HG02852 (cell line): ENCODE results near the gene TPSD1.
"Not testable (repeated sequence)": the region's sequence is repeated elsewhere in the genome, so short reads cannot be mapped to it uniquely, and the experiment has no call there.

Experiments
- ATAC-seq: cut with Tn5 transposase; IDR thresholded peaks from one replicate; pipeline ENCODE4 v1.9.1; 2021; ENCODE audit warnings: mild to moderate bottlenecking, moderate library complexity; ENCODE audit not compliant: unreplicated experiment

The TPSD1 gene

DNA sequence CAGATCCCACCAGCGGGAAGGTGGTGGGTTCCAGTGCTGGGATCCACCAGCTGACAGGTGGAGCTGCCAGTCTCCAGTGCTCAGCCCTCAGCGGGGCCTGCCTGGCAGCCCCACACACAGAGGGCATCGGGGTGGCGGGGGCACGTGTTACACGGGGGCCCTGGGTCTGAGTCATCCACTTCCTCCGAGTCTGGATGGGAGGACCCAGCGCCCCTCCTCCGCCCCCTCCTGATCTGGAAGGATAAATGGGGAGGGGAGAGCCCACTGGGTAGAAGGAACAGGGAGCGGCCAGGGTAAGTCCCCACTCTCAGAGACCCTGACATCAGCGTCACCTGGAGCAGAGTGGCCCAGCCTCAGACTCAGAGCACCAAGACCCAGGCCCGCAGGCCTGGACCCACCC is 15.4 kb upstream of the TPSD1 start, which contains the start of gene TPSAB1:
Gene TPSAB1, plus strand, starts transcription at position 270 of the 400 bp plus-strand sequence. CDS start 234 bp downstream, outside the sequence.
- not testable (repeated sequence) for ATAC-seq

DNA sequence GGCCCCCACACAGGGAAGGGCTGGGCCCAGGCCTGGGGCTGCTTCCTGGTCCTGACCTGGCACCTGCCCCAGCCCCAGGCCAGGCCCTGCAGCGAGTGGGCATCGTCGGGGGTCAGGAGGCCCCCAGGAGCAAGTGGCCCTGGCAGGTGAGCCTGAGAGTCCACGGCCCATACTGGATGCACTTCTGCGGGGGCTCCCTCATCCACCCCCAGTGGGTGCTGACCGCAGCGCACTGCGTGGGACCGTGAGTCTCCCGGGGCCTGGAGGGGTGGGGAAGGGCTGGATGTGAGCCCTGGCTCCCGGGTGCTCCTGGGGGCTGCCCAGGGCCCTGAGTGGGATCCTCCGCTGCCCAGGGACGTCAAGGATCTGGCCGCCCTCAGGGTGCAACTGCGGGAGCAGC is 14.8 kb upstream of the TPSD1 start:
- ATAC-seq: not testable (repeated sequence)

DNA sequence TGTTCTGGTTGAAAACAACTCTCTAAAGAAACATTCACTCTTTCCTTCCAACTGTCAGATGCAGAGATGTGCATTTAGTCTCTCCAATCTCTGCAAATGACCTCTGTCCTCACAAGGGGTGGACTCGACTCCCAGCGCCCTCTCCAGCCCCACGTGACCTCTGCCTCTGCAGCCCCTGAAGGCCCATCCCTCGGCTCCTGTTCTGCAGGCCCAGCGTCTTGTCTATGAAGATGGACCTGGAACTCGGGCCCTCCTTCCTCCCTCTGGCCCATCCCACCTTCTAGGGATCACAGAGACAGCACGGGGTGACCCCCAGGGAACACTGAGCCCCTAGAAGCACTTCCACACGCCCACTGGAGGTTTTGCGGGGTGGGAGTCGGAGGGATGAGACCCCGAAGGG is 12.5 kb upstream of the TPSD1 start:
- ATAC-seq: not testable (repeated sequence)

DNA sequence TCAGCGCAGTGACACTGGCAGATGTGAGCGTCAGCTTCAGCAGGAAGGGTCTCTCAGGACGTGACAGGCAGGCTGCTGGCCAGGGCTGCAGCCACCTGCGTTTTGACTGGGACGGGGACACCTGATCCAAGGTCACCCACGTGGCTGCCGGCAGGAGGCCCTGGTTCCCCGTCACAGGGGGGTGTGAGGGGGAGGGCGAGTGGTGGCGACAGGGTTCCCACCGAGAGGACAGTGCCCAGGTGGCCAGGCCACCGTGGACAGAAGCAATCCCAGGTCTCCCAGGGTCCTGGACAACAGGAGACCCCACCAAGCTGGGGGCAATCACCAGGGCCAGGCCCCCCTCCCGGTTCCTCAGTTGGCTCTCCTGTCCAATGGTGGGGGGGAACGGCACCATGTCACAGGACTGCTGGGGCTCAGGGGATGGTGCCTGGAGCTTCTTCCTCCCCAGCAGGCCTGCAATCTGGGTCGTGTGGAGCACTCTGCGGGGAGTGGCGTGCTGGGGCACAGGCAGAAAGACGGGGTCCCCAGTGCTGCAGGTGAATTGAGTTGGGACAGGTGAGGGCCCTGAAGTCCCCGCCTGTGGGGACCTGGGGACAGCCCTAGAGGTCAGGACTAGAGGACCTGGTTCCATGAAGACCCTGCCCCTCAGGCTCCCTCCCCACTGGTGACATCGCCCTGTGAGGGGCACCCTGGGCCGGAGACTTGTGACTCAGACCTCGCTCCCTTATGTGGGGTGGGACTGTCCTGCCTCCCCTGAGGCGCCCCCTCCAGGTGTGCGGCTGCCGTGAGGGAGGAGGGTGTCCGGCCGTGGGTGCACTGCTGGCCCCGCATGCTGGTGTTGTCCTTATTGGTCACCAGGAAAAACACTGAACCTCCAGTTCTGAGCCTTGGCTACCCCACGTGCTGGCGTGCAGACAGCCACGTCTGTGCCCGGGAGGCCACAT is 11.7 kb upstream of the TPSD1 start:
- ATAC-seq: not testable (repeated sequence)

DNA sequence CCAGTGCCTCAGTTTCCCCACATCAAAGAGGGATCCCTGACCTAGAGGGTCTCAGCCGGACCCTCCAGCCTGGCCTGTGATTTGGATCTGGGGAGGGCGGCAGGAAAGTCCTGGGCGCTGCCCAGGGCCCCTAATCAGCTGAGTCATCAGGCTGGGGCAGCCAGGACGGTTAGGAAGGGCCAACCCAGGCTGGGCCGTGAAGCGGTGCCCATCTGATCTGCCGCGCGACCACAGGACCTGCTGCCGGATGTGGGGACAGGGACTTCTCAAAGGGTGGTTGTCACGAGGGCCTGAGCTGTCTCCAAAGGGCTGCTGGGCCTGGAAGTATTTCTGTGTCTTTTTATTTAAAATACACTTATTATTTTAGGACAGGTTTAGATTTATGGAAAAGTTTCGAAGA is 11.0 kb upstream of the TPSD1 start:
- no peak for ATAC-seq

DNA sequence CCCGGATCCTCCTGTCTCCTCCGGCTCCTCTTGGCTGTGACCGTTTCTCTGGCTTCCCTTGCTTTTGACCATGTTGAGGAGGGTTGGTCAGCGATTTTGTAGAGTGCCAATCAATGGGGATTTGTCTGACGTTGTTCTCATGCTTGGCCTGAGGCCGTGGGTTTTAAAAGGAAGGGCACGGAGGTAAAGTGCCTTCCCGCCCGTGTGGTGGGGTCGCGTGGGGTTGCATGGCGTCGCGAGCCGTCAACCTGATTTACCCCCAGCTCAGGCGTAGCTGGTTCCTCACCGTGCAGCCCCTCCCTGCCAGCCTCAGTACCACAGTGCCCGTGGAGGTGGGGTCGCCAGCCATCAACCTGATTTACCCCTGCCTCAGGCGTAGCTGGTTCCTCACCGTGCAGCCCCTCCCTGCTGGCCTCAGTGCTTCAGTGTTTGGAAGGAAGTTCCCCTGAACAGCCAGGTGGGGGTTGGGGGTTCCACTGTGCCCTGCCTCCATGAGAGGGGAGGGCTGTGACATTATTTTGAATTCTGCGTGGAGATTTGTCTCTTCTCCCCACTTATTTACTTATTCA is 10.3 kb upstream of the TPSD1 start:
- ATAC-seq: no peak

DNA sequence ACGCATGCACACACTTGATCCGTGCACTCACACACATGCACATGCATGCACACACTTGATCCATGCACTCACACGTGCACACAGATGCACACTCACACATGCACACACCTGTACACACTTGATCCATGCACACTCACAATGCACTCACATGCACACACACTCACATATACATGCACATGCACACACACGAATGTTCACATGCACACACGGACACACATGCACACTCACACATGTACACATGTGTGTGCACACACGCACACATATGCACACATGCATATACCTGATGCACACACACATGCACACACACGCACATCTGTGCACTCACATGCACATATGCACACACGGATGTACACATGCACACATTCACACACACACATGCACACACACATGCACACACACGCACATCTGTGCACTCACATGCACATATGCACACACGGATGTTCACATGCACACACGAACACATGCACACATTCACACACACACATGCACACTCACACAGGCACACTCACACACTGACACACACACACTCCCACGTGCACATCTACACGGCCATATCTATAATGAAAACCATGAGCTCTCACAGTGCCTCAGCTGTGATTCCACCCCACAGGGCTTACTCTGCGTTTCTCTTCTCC is 7.8 kb upstream of the TPSD1 start:
- ATAC-seq: not testable (repeated sequence)

DNA sequence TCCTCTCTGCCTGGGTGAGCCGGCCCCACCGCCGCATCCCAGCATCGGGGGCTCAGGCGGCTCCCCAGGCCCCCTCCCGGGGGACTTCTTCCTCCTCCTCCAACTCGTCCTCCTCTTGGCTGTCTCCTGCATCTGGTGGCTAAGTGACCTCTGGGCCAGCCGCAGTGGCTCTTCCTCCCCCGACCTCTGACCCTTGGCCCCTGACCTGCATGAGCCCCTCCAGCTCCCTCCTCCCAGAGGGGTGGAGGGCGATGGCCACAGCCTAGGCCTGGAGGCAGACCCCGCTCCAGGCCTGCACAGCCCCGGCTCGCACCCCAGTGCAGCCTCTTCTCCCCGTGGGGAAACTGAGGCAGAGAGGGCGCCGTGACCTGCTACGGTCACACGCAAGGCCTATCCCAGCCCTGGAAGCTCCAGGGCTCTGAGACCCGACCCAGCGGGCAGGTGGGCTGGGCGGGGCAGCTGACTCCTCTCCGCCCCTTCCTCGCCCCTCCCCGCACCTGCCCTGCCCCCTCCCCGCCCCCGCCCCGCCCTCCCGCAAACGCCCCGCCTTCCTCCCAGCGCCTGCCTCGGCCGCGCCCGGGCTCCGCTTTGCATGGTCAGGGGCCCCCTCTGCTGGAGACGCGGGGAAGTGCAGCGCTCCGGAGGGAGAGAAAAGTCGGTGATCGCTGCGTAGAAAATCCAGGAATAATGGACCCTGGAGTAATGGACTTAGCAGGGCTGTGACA is 6.7 kb upstream of the TPSD1 start:
- not testable (repeated sequence) for ATAC-seq

DNA sequence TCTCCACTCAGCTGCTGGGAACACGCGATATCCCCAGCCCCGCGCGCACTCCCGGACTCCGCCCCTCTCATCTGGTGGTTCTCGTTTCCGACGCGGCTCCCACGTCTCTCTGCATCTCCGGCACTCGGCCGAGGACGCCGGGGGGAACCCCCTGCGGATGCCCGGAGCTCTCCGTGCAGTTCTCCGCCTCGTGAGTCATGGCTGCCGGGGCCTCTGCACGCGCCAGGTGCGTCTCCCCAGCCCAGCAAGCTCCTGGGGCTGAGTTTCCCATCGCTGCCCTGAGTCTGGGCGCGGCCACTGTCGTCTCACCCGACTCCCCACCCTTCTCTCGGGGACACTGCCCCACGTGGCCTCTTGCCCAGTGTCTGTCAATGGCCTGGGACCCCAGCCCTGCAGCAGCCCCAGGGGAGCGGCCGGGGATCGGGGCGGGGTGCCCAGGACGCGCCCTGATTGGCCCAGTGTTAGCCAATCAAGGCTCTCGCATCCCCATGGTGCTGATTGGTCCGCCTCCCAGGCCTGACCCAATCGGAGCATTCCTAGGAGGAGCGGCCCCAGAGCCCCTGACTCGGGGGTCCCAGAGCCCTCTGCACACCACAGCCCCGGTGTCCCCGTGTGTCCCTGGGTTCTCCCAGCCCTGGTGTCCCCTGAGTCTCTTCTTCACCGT is 2.0 kb upstream of the TPSD1 start:
- not testable (repeated sequence) for ATAC-seq

DNA sequence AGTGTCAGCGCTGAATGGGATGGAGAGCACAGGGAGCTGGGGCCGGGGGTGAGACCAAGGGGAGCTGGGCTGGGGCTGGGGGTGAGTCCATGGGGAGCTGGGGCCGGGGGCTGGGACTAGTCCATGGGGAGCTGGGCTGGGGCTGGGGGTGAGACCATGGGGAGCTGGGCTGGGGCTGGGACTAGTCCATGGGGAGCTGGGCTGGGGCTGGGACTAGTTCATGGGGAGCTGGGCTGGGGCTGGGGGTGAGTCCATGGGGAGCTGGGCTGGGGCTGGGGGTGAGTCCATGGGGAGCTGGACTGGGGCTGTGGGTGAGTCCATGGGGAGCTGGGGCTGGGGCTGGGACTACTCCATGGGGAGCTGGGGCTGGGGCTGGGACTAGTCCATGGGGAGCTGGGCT is 1.0 kb upstream of the TPSD1 start:
- not testable (repeated sequence) for ATAC-seq

DNA sequence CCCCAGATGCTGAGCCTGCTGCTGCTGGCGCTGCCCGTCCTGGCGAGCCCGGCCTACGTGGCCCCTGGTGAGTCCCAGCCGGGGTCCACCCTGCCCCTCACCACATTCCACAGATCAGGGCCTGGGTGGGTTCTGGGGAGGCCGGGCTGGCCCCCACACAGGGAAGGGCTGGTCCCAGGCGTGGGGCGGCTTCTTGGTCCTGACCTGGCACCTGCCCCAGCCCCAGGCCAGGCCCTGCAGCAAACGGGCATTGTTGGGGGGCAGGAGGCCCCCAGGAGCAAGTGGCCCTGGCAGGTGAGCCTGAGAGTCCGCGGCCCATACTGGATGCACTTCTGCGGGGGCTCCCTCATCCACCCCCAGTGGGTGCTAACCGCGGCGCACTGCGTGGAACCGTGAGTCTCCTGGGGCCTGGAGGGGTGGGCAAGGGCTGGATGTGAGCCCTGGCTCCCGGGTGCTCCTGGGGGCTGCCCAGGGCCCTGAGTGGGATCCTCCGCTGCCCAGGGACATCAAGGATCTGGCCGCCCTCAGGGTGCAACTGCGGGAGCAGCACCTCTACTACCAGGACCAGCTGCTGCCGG is 516 bp downstream of the TPSD1 start:
- ATAC-seq: not testable (repeated sequence)

DNA sequence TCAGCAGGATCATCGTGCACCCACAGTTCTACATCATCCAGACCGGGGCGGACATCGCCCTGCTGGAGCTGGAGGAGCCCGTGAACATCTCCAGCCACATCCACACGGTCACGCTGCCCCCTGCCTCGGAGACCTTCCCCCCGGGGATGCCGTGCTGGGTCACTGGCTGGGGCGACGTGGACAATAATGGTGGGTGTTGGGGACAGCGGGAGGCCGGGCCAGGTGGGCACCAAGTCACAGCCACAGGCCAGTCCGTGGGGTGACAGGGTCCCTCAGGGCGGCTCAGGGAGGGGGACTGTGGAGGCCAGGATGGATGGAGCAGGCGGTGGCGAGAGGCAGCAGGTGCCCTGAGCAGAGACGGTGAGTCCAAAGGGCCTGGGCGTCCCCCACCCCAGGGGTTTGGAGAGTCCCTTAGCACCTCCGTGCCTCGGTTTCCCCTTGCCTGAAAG is 1.0 kb downstream of the TPSD1 start:
- no peak for ATAC-seq

DNA sequence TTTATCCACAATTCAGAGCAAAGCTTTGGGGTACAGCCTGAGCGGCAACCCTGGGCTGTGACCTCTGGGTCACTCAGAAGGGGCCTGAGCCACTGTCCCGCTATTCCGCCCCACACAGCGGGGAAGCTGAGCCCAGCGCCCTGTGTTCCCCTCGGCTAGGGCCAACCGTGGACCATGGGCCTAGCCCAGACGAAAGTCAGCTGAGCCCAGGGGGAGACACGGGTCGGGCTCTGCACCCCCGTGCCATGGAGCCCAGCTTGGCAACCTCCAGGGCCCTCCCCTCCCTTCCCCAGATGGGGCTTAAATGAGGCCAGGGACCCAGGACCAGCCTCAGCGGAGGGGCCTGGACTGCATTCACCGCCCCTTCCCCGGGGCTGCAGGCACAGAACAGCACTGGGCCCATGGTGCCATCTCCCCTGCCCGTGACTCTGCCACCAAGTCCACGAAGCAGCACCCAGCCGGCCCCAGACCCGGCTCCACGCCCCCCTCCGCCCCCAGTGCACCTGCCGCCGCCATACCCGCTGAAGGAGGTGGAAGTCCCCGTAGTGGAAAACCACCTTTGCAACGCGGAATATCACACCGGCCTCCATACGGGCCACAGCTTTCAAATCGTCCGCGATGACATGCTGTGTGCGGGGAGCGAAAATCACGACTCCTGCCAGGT is 1.8 kb downstream of the TPSD1 start:
- ATAC-seq: no peak

DNA sequence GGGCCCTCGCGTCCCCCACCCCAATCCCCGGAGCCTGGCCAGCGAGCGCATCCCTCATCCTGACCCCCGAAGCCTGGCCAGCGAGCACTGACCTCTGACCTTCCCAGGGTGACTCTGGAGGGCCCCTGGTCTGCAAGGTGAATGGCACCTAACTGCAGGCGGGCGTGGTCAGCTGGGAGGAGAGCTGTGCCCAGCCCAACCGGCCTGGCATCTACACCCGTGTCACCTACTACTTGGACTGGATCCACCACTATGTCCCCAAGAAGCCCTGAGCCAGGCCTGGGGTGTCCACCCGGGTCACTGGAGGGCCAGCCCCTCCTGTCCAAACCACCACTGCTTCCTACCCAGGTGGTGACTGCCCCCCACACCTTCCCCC is 2.3 kb downstream of the TPSD1 start:
- ATAC-seq: no peak

DNA sequence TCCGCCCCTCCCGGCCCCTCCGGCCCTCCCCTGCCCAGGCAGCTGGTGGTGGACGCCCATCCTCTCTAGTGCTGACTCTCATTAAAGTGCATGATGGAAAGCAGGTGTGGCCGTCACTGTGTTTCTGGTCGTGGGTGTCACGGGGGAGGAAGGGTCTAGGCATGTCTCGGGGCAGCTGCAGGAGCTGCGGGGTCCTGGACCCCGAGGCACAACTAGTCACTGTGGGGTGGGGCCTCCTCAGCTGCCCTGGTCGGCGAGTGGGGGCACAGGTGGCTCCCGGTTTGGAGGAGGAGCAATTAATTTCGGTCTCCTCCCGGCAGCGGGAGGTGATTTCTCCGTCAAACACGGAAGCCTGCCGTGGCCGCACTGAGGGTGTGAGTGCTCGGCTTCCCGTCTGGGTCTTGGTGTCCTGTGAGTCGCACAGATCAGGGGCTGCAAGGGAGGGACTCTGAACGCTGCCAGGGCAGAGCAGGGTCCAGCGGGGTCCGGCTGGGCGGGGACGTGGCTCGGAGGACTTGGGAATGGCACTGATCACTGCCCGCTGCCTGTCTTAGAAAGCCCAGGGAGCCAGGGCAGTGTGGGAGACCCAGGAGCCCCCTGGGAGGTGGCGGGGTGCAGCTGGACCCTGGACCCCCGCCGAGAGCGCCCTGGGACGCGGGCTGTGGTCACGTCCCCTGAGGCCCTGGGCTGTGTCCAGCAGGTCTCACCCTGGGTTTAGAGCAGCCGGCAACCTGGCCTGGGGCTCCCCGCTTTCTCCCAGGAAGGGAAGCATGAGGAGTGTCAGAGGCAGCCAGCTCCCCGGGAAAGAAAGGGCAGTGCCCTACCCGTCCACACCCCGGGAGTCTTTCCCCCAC is 3.3 kb downstream of the TPSD1 start:
- no peak for ATAC-seq

DNA sequence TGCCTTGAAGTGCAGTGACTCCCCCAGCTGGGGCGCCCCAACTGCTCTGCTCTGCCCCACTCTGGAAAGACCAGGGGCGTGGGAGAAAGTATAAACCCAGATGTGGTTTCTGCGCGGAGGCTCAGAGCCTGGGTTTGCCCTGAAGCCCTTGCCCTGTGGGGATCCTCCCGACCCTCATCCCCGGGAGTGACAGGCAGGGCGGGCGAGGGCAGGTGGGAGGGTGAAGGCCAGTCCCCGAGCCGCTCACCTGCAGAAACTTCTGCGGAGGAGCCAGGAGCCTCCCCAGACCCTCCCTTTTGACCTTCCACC is 3.8 kb downstream of the TPSD1 start:
- ATAC-seq: no peak

DNA sequence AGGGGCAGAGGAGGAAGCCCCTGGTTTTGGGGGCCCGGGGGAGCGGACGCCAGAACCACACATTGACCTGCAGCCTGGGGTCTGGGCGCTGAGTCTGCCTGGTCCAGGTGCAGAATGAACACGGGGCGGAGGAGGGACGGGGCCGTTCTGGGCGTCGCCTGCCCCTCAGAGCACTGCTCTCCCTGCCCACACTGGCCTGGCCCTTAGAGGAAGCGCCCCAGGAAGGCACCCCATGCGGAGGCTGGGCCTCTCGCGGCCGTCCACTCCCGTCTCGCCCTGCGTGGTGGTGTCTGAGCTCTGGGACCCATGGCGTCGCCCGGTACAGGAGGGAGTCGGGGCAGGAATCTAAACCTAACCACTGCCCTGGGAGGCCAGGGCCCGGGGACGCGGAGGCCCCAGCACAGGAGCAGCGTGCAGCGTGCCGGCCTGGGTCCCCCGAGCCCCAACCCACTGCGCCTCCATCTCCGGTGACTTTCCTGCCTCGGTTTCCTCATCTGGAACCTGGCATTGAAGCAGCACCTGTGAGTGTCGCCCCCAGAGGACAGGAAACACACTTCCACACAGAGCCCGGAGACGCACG is 4.3 kb downstream of the TPSD1 start:
- no peak for ATAC-seq

DNA sequence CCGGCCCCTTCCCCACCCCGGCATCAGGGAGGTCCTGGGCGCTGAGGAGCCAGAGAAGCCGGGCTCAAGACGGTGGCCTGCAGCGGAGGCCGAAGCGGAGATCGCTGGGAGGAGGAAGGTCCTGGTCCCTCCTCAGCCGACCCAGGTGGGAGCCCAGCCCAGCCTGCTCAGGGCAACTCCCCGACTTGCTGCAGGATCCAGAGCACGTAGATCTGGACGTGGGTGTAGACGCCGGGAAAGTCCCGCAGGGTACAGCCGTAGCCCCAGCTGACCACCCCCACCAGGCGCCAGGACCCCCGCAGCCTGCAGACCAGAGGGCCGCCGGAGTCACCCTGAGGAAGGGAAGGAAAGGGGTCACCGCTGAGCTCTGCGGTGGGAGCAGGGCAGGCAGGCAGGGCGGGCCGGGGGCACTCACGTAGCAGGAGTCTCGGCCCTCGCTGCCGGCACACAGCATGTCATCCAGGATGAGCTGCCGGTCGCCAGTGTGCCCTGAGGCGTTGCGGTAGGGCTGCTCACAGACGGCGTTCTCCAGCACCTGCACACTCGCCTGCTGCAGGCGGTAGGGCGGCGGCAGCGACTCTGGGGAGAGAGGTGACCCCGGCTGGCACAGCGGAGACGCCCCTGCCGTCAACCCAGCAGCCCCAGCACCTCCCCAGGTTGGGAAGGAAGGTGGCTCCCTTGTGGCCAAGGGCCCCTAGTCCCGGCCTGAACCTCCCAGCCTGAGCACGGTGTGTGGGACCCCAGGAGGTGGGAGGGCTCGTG is 5.4 kb downstream of the TPSD1 start:
- no peak for ATAC-seq
